ENCODE results near the gene TACR2. TPM values are rescaled to one million over a fixed set of nuclear protein-coding genes. Genes with fewer than 3 reads are reported as not detected.
A peak's percentile ranks its signal among the peaks of the same experiment; 100 is the strongest.

TACR2 gene
- total and polyA plus RNA-seq, 2 of the 13 experiments (the other 11 are each of a cell fraction or from before 2014, with no cell fraction given): 0.04 TPM; not detected in 1

GRCh38 chr10:69414036-69415018, 2.4 kb downstream of the TACR2 start:
- in situ Hi-C loops (cut with HindIII; ENCODE audit: extremely low pct_ligation_motif_present, low pct_unique_long_range_greater_than_20kb): no loop called here
- FAIRE-seq: no peak
- no peaks in the 10 kb centered on the region for H3K79me2 ChIP-seq (ENCODE audit: insufficient read depth, low read length)
- peaks cover 31% of the 10 kb centered on the region for H3K4me1 ChIP-seq (ENCODE audit: insufficient read depth, low read length)
- DNase-seq (ENCODE audit: low spot score): no peak
- intact Hi-C loops (cut with micrococcal nuclease; ENCODE audit: unreplicated experiment): no loop called here
- no peaks in the 10 kb centered on the region for H3K36me3 ChIP-seq (replicated peaks in 1 of 2; ENCODE audit: control insufficient read depth in 1 of 2, insufficient read depth in 2 of 2, low read length in 2 of 2)
- H2AFZ ChIP-seq (ENCODE audit: low read length): no peak overlapping the region
- no peaks in the 10 kb centered on the region for H4K20me1 ChIP-seq (ENCODE audit: insufficient read depth, low read length)
- ChIA-PET CTCF (ENCODE audit: low intra/inter-chr PET ratio, low total read pairs) (no interaction called here), POLR2A (no interaction called here)
- ATAC-seq: no peak
- no TSS peak for BruUV-seq (replicated peaks)
- H3K9ac ChIP-seq (ENCODE audit: insufficient read depth, low read depth, low read length): no peak overlapping the region
- H3K4me2 ChIP-seq (ENCODE audit: low read depth, low read length): no peak overlapping the region
- no peaks in the 10 kb centered on the region for H3K9me3 ChIP-seq (ENCODE audit: low read length)
- no peak overlapping the region for H3K4me3 ChIP-seq (replicated peaks in 1 of 3; ENCODE audit: insufficient read depth in 1 of 3, low read depth in 2 of 3, low read length in 3 of 3)
- no peaks in the 10 kb centered on the region for H3K27me3 ChIP-seq (ENCODE audit: control insufficient read depth in 1 of 2, insufficient read depth in 2 of 2, low read length in 2 of 2)
- TF ChIP-seq PHB2 (IDR thresholded peaks at IDR 0.05; ENCODE audit: partially characterized antibody): no peak
- TF ChIP-seq MNT (IDR thresholded peaks at IDR 0.05): peak; percentile 83
- peak; percentile 69; the same call in 1 of the 2 replicates for TF ChIP-seq BHLHE40 (IDR thresholded peaks at IDR 0.05; ENCODE audit: low read length)
- TF ChIP-seq HIVEP1 (CRISPR knock-in tag; IDR thresholded peaks at IDR 0.05): no peak
- no peak for TF ChIP-seq THAP7 (CRISPR knock-in tag; IDR thresholded peaks at IDR 0.05)
- no peak for TF ChIP-seq SETDB1 (CRISPR knock-in tag; IDR thresholded peaks at IDR 0.05; ENCODE audit: borderline replicate concordance)
- H3K27ac ChIP-seq (ENCODE audit: extremely low read length, insufficient read depth, low read length): no peak overlapping the region
- whole genome bisulfite sequencing (ENCODE audit: low lambda C conversion rate): 56% methylated on average over 13 of the region's 20 CpGs

Data from HepG2 (cell line).